ENCODE measurements around the gene TSNAXIP1. TPM values are rescaled to one million over a fixed set of nuclear protein-coding genes. Genes with fewer than 3 reads are reported as not detected.

The TSNAXIP1 gene
- total RNA-seq, 1 donor = 1.8 TPM

GRCh38 chr16:67760206-67760955 lies 46.3 kb upstream of the TSNAXIP1 start:
- Histone ChIP-seq H3K9me3 (ENCODE audit: low read depth, low read length) (no peaks in the 10 kb centered on the region), H3K79me2 (ENCODE audit: insufficient read depth, low read length) (no peaks in the 10 kb centered on the region), H2AFZ (ENCODE audit: low read length) (no peak overlapping the region), H3K36me3 (ENCODE audit: insufficient read depth, low read length) (no peaks in the 10 kb centered on the region), H3K4me3 (ENCODE audit: insufficient read depth, low read length) (no peak overlapping the region), H3K27ac (ENCODE audit: low read depth, low read length) (no peak overlapping the region), H3K4me2 (ENCODE audit: insufficient read depth, low read length) (no peak overlapping the region), H3K4me1 (ENCODE audit: insufficient read depth, low read length) (no peaks in the 10 kb centered on the region), H4K20me1 (ENCODE audit: insufficient read depth, low read length) (peaks cover 8% of the 10 kb centered on the region), H3K27me3 (ENCODE audit: insufficient read depth, low read length) (no peaks in the 10 kb centered on the region)
- no peak for DNase-seq (ENCODE audit: insufficient read length, low spot score, missing footprints)
- no peak for TF ChIP-seq CTCF (IDR thresholded peaks at IDR 0.05; ENCODE audit: extremely low read depth, low read depth, low read length)

GRCh38 chr16:67760956-67761230 lies 45.8 kb upstream of the TSNAXIP1 start:
- no peak for DNase-seq (ENCODE audit: insufficient read length, low spot score, missing footprints)
- Histone ChIP-seq H3K79me2 (ENCODE audit: insufficient read depth, low read length) (no peaks in the 10 kb centered on the region), H3K4me2 (ENCODE audit: insufficient read depth, low read length) (no peak overlapping the region), H3K27ac (ENCODE audit: low read depth, low read length) (no peak overlapping the region), H4K20me1 (ENCODE audit: insufficient read depth, low read length) (peaks cover 8% of the 10 kb centered on the region), H3K27me3 (ENCODE audit: insufficient read depth, low read length) (no peaks in the 10 kb centered on the region), H3K4me1 (ENCODE audit: insufficient read depth, low read length) (no peaks in the 10 kb centered on the region), H3K36me3 (ENCODE audit: insufficient read depth, low read length) (no peaks in the 10 kb centered on the region), H2AFZ (ENCODE audit: low read length) (no peak overlapping the region), H3K4me3 (ENCODE audit: insufficient read depth, low read length) (no peak overlapping the region), H3K9me3 (ENCODE audit: low read depth, low read length) (no peaks in the 10 kb centered on the region)
- TF ChIP-seq CTCF (IDR thresholded peaks at IDR 0.05; ENCODE audit: extremely low read depth, low read depth, low read length) = no peak

GRCh38 chr16:67761924-67762323 lies 44.8 kb upstream of the TSNAXIP1 start:
- no peak for DNase-seq (ENCODE audit: insufficient read length, low spot score, missing footprints)
- no peaks in the 10 kb centered on the region for H3K9me3 ChIP-seq (ENCODE audit: low read depth, low read length)
- no peaks in the 10 kb centered on the region for H3K79me2 ChIP-seq (ENCODE audit: insufficient read depth, low read length)
- no peaks in the 10 kb centered on the region for H3K36me3 ChIP-seq (ENCODE audit: insufficient read depth, low read length)
- H3K4me1 ChIP-seq (ENCODE audit: insufficient read depth, low read length) = no peaks in the 10 kb centered on the region
- no peak overlapping the region for H3K27ac ChIP-seq (ENCODE audit: low read depth, low read length)
- no peak overlapping the region for H2AFZ ChIP-seq (ENCODE audit: low read length)
- no peaks in the 10 kb centered on the region for H3K27me3 ChIP-seq (ENCODE audit: insufficient read depth, low read length)
- no peak overlapping the region for H3K4me3 ChIP-seq (ENCODE audit: insufficient read depth, low read length)
- peaks cover 8% of the 10 kb centered on the region for H4K20me1 ChIP-seq (ENCODE audit: insufficient read depth, low read length)
- TF ChIP-seq CTCF (IDR thresholded peaks at IDR 0.05; ENCODE audit: extremely low read depth, low read depth, low read length) = no peak
- no peak overlapping the region for H3K4me2 ChIP-seq (ENCODE audit: insufficient read depth, low read length)

- H3K4me2 ChIP-seq (ENCODE audit: insufficient read depth, low read length) = no peak overlapping the region
- no peaks in the 10 kb centered on the region for H3K9me3 ChIP-seq (ENCODE audit: low read depth, low read length)
- no peak for TF ChIP-seq CTCF (IDR thresholded peaks at IDR 0.05; ENCODE audit: extremely low read depth, low read depth, low read length)
- H3K27ac ChIP-seq (ENCODE audit: low read depth, low read length) = no peak overlapping the region
- H3K36me3 ChIP-seq (ENCODE audit: insufficient read depth, low read length) = no peaks in the 10 kb centered on the region
- no peaks in the 10 kb centered on the region for H3K27me3 ChIP-seq (ENCODE audit: insufficient read depth, low read length)
- no peak for DNase-seq (ENCODE audit: insufficient read length, low spot score, missing footprints)
- no peak overlapping the region for H2AFZ ChIP-seq (ENCODE audit: low read length)
- H3K4me1 ChIP-seq (ENCODE audit: insufficient read depth, low read length) = no peaks in the 10 kb centered on the region
- H3K79me2 ChIP-seq (ENCODE audit: insufficient read depth, low read length) = no peaks in the 10 kb centered on the region
- no peak overlapping the region for H3K4me3 ChIP-seq (ENCODE audit: insufficient read depth, low read length)
- peaks cover 8% of the 10 kb centered on the region for H4K20me1 ChIP-seq (ENCODE audit: insufficient read depth, low read length)
Observed at GRCh38 chr16:67762385-67762784, 44.3 kb upstream of the TSNAXIP1 start.
